ENCODE results near the gene TEX51.

The TEX51 gene

GRCh38 chr2:126921066-126921465, 22.4 kb downstream of the TEX51 start:
- ChIA-PET POLR2A (no interaction called here), CTCF (interaction anchor here (0.7 kb wide), 1 partner anchor 107 kb away, joined by 3 read pairs; no protein-coding TSS in a partner anchor)

GRCh38 chr2:126930970-126931590, 32.4 kb downstream of the TEX51 start:
- Histone ChIP-seq H3K4me1 (ENCODE audit: control insufficient read depth, insufficient read depth, low read length) (no peaks in the 10 kb centered on the region), H3K36me3 (ENCODE audit: control insufficient read depth in 2 of 2, insufficient read depth in 1 of 2, low read length in 2 of 2) (no peaks in the 10 kb centered on the region), H3K27ac (ENCODE audit: extremely low read depth, low read depth, low read length) (no peak overlapping the region), H3K9me3 (ENCODE audit: control insufficient read depth, insufficient read depth, low read depth, low read length) (no peaks in the 10 kb centered on the region), H3K4me3 (ENCODE audit: low read depth, low read length) (no peak overlapping the region)
- POLR2A ChIA-PET = no interaction called here
- TF ChIP-seq OSR2 (tag by site-specific recombination; IDR thresholded peaks at IDR 0.05) (no peak), ZBTB49 (tag by site-specific recombination; IDR thresholded peaks at IDR 0.05; ENCODE audit: low read depth) (no peak), TCF7L2 (IDR thresholded peaks at IDR 0.05; ENCODE audit: borderline replicate concordance, low read depth, low read length) (no peak), ZNF302 (tag by site-specific recombination; IDR thresholded peaks at IDR 0.05; ENCODE audit: low read depth) (no peak), MZF1 (tag by site-specific recombination; IDR thresholded peaks at IDR 0.05; ENCODE audit: borderline replicate concordance) (no peak), GLI4 (tag by site-specific recombination; IDR thresholded peaks at IDR 0.05) (no peak), ZNF529 (tag by site-specific recombination; IDR thresholded peaks at IDR 0.05; ENCODE audit: insufficient replicate concordance) (no peak), ZNF561 (tag by site-specific recombination; IDR thresholded peaks at IDR 0.05; ENCODE audit: borderline replicate concordance) (no peak), ZNF214 (tag by site-specific recombination; IDR thresholded peaks at IDR 0.05; ENCODE audit: borderline replicate concordance) (no peak), INSM2 (tag by site-specific recombination; IDR thresholded peaks at IDR 0.05) (no peak), ZNF626 (tag by site-specific recombination; IDR thresholded peaks at IDR 0.05) (no peak)
- CTCF ChIA-PET = interaction anchor here (0.8 kb wide), 1 partner anchor 41 kb away, joined by 3 read pairs; no protein-coding TSS in a partner anchor

More at GRCh38 chr2:126921066-126921465, 22.4 kb downstream of the TEX51 start:
- Histone ChIP-seq H3K36me3 (ENCODE audit: control insufficient read depth in 2 of 2, insufficient read depth in 1 of 2, low read length in 2 of 2) (no peaks in the 10 kb centered on the region), H3K4me3 (ENCODE audit: low read depth, low read length) (no peak overlapping the region), H3K4me1 (ENCODE audit: control insufficient read depth, insufficient read depth, low read length) (no peaks in the 10 kb centered on the region), H3K27ac (ENCODE audit: extremely low read depth, low read depth, low read length) (no peak overlapping the region), H3K9me3 (ENCODE audit: control insufficient read depth, insufficient read depth, low read depth, low read length) (no peaks in the 10 kb centered on the region)
- TF ChIP-seq SCRT2 (tag by site-specific recombination; IDR thresholded peaks at IDR 0.05) (0 out of 2 replicates have a peak, but pooled peaks have one; percentile 40), PBX3 (CRISPR knock-in tag; IDR thresholded peaks at IDR 0.05) (no peak)

GRCh38 chr2:126932529-126932928, 33.8 kb downstream of the TEX51 start:
- H3K9me3 ChIP-seq (ENCODE audit: control insufficient read depth, insufficient read depth, low read depth, low read length) = no peaks in the 10 kb centered on the region
- no peaks in the 10 kb centered on the region for H3K36me3 ChIP-seq (ENCODE audit: control insufficient read depth in 2 of 2, insufficient read depth in 1 of 2, low read length in 2 of 2)
- H3K27ac ChIP-seq (ENCODE audit: extremely low read depth, low read depth, low read length) = no peak overlapping the region
- ChIA-PET CTCF (interaction anchor here (0.7 kb wide), 1 partner anchor 35 kb away, joined by 3 read pairs; no protein-coding TSS in a partner anchor), POLR2A (no interaction called here)
- H3K4me1 ChIP-seq (ENCODE audit: control insufficient read depth, insufficient read depth, low read length) = no peaks in the 10 kb centered on the region
- H3K4me3 ChIP-seq (ENCODE audit: low read depth, low read length) = no peak overlapping the region
- TF ChIP-seq BCL11B (tag by site-specific recombination; IDR thresholded peaks at IDR 0.05; ENCODE audit: low read depth) = no peak
- no peak for TF ChIP-seq ZNF639 (tag by site-specific recombination; IDR thresholded peaks at IDR 0.05)
- no peak for TF ChIP-seq ATF2 (tag by site-specific recombination; IDR thresholded peaks at IDR 0.05; ENCODE audit: low read depth)
- no peak for TF ChIP-seq PBX3 (CRISPR knock-in tag; IDR thresholded peaks at IDR 0.05)
- TF ChIP-seq ZNF362 (tag by site-specific recombination; IDR thresholded peaks at IDR 0.05) = no peak
- TF ChIP-seq TRIM28 (IDR thresholded peaks at IDR 0.05; ENCODE audit: borderline replicate concordance, low read length) = no peak
- TF ChIP-seq ZNF596 (tag by site-specific recombination; IDR thresholded peaks at IDR 0.05) = no peak
- TF ChIP-seq EGR2 (tag by site-specific recombination; IDR thresholded peaks at IDR 0.05; ENCODE audit: low read depth) = no peak

Measured in HEK293 (cell line).